Measurements from ENCODE around the gene WNT11. TPM values are rescaled to one million over a fixed set of nuclear protein-coding genes. Genes with fewer than 3 reads are reported as not detected.
A peak's percentile ranks its signal among the peaks of the same experiment; 100 is the strongest.

Gene WNT11
- total RNA-seq, result 1 to 10 TPM; 3.4 to 6.6 TPM
- long read RNA-seq, partial matches to known transcripts, result 0 of 2 reads
- long read RNA-seq, other reads (novel, unspliced or antisense), result 1 of 2 reads

DNA sequence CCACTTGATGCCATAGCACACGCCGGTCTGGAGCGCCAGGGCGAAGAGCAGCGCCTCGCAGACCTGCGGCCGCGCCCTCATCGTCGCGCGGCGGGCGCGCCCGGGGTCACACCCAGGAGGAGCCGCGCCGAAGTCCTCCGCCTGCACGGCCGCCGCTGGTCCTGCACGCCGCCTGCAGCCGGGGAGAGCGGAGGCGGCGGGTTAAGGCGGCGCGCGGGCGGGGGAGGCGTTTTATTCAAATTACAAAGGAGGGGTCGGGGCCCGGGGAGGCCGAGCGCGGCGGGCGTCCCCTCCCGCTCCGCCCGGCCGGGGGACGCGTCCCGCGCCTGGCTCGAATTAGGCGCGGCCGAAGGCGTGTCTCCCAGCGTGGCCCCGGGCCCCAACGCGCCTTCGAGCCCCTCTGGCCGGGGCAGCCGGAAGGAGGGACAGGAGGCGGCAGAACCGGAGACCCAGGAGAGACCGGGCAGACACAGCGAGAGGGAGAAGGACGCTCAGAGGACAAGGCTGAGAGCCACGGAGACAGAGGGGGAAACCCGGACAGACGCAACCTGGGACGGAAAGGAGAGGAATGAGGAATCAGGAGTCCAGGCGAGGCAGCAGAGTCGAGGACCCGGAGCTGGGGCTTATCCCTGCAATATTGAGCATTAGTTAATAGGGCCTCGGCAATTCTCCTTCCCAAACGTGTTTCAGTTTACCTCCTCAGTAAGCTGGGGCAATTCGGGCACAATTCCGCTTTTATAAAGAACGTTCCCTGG, at the start of gene WNT11:
Gene WNT11, minus strand, starts transcription at position 176 of the 755 bp plus-strand sequence. Its CDS starts 95 bp downstream, at position 81.
- intact Hi-C loops (cut with DNase I), result loop anchor here (2.0 kb wide), 2 partner anchors 114 to 310 kb away; no protein-coding TSS in a partner anchor
- peak; percentile 68 for DNase-seq
- ATAC-seq, result peak; percentile 18 to 38

DNA sequence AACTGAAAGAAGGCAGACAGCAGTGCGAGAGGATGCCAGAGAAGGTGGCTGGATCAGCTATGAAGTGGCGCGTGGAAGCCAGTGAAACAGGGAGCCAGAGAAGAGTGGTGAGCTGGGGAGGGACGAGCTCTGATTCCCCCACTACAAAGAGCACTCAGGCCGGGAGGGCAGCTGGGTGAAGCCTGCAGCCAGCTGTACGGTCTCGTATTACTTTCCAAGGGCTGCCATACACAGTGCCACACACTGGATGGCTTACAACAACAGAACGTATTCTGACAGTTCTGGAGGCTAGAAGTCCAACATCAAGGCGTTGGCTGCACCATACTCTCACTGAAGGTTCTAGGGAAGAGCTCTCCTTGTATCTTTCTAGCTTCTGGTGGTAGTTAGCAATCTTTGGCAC, 47.1 kb upstream of the WNT11 start:
- intact Hi-C loops (cut with DNase I), result no loop called here
- no peak for DNase-seq
- no peak for ATAC-seq

DNA sequence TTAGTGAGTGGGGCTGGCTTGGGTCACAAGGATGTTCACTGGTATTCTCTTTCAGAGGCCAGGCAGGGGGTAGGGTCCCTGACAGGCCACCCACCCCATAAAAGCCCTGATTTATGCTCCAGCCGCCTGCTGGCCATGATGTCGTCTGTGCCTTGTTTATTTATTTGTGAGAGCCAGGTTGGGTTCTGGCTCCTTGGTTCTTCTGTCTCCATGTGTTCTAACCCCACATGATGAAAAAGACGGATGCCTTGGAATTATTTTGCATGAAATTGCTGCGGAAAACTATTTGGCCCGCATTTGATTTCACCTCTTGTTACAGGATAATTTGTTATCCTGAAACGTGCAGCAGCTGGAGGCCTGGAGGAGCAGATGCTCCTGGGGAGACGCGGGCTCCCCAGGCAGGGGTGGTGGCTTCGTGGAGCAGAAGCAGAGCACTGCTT, 46.3 kb upstream of the WNT11 start:
- no peak for ATAC-seq
- DNase-seq, result no peak
- intact Hi-C loops (cut with DNase I), result no loop called here

DNA sequence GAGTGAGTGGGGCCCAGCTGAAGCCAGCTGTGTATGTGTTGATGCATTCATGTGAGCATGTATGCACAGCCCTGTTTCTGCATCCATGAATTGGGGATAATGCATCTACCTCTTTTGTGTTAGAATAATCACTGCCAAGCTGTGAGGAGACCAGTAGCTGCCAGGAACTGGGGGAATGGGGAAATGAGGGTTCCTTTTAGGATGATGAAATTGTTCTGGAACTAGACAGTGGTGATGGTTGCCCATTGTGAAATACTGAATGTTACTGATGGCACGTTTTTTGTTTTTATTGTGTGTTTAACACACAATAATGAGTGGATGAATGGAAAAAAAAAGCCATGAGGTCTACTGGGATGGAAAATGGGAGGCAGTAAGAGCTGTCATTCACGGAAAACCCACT, 45.3 kb upstream of the WNT11 start:
- DNase-seq (no peak), ATAC-seq (peak; percentile 43 to 60)

DNA sequence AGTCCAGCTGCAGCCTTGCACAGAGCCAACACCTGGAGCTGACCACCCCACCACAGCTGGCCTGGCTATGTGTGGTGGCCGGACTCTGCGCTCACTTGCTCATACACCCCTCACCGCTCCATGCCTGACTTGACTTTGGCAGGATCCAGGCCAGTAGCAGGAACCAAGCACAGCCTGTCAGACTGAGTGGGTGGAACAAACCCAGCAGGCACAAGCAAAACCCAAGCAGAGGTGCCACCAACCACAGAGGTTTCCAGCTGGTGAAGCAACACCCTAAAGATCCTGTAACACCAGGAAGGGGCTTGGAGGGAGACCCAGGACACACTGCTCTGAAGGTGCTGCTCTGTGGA, 44.9 kb upstream of the WNT11 start:
- peak; percentile 57 for ATAC-seq
- no peak for DNase-seq
- intact Hi-C loops (cut with DNase I), result no loop called here

More for the DNA sequence above, 45.3 kb upstream of the WNT11 start:
- intact Hi-C loops (cut with DNase I), result no loop called here

DNA sequence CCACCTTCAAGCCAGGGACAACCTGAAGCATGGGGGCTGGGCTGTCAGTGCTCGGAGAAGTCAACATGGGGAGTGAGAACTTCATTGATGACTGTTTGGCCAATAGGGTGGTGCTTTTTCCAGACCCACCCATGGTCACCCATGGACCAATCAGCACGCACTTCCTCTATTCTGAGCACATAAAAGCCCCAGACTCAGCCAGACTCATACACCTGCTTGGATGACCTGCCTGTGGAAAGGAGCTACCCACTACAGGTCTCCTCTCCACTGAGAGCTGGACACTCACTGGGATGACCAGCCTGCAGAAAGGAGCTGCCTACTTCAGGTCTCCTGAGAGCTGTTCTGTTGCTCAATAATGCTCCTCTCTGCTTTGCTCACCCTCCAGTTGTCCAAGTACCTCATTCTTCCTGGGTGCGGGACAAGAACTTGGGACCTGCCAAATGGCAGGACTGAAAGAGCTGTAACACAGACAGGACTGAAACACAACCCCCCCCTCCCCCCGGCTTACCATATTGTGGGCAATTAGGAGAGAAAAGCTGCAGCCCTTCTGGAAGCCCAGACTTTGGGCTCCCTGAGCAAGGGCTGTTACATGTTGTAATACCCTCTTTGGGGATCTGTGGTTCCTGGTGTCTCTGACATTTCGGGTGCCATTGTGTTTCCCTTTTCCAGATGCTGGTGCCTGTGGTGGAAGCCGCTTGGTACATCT, 44.4 kb upstream of the WNT11 start:
- ATAC-seq, result no peak
- DNase-seq, result no peak
- intact Hi-C loops (cut with DNase I), result no loop called here

DNA sequence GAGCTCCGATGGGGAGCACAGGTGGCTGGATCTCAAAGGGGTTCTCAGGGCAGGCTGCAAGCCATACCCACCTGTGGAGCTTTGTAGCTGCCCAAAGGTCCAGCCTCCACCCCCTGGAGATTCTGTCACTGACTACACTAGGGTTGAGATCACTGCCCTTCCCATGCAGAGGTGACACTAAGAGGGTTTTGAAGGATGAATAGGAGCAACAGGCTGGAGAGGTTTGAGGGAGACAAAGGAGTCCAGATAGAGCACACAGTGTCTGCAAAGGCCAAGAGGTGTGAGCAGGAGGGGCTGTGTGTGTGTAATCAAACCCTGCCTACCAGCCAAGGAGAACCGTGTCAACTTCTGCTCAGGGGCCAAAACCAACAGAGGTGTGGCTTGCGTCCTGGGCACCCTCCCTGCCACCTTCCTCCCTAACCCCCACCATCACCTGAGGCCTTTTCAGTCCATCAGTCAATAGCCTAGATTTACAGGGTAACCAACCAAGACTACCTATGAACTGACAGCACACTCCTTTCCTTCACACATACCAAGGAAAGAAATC, 43.0 kb upstream of the WNT11 start:
- intact Hi-C loops (cut with DNase I), result no loop called here
- no peak for DNase-seq
- no peak for ATAC-seq

DNA sequence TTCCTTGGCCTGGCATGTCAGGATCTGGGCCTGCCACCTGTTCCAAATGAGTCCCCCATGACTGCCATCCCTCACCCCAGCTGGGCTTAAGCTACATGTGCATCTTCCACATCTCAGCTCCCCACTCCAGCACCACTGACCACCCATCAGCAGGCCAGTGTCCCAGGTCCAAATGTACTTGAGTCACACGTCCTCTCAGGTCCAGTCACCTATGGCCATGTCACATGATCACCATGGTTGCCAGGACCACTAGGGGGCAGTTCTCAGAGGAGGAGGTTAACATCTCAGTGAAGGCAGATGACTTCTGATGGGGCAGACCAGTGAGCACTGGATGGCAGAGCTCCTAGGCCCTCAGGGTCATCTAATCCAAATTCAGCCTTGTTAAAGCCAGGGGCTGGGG, 41.9 kb upstream of the WNT11 start:
- intact Hi-C loops (cut with DNase I), result no loop called here
- DNase-seq (no peak), ATAC-seq (no peak)

DNA sequence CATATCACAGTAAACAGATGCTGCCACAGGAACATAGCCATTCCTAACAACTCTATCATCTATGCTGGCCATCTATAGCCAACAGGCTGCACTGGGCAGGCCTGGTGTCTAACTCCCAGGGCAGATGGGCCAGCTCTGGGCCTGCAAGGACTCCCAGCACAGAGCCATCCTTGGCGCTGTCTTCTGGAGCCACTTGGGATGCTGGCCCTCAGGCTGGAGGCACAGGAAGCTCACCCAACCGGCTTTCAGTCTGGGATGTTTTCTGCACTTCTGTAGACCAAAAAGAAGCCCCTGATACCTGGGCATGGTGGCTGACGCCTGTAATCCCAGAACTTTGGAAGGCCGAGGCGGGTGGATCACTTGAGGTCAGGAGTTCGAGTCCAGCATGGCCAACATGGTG, 40.8 kb upstream of the WNT11 start:
- intact Hi-C loops (cut with DNase I), result no loop called here
- no peak for ATAC-seq
- DNase-seq, result no peak

DNA sequence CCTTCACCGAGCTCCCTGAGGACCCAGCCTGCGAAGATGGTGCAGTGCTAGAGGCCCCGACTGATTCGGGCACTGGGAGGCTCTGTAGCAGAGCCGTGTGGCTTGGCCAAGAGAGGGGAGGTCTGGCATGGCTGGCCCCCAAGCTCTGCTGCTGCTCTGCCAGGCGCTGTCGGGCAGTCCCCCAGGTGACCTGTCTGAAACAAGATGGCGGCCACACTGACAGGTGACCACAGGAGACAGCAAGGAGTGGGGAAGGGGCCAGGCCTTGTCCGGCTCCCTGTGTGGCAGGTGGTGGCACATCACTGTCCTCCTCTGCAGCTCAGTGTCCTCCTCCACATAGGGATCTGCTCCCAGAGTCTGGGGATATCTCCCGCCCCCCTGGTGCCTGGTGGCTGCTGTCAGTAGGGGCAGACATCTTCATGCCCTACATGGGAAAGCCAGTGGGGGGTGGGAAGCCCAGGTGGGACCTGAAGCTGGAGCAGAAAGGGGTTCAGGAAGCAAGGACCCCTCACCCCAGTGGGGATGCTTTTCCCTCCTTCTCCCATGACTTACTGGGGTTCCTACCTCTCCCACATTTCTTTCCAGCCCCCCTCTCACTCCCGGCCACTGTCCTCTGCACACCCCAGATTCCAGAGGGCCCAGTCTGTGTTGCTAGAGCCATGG, 40.1 kb upstream of the WNT11 start:
- ATAC-seq, result no peak
- DNase-seq, result no peak
- intact Hi-C loops (cut with DNase I), result no loop called here

DNA sequence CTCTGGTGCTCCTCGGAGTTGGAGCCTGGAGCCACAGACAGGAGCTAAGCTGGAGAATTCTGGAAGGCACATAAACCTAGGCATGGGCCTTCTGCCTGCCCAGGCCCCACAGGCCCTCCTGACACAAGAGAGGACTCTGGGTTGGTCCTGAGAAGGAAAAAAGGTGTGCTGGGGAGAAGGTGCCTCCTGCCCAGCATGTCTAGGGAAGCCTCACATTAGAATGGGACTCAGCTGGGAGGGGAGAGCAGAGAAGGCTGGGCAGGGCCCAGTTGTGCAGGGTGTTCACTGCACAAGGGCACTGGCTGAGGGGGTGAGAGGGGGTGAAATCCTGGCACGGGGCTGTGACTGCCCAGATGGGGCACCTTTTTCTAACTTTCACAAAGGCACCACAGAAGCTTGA, 39.4 kb upstream of the WNT11 start:
- intact Hi-C loops (cut with DNase I), result no loop called here
- ATAC-seq (no peak), DNase-seq (no peak)

DNA sequence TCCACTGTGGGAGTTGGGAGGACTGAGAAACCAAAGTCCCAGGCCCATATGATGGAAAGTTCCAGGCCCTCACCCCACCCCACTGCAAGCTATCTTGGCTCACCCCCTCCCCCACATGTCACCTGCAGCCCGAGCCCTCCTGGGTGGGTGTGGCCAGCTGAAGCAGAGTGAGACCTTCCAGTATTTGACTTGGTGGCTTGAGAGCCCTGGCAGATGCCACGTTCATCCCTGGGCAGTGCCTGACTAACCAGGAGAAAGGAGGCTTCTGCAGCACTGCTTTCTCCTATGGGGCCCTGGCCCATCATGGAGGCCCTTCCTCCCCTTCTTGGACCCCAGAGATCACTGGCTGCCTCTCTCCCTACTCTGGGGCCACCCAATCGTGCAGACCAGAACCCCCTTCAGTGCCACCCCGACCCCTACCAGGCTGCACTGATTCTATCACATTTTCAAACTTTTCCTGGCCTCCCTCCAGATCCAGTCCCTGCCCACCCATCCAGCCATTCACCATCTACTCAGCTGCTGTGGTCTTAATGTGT, 38.1 kb upstream of the WNT11 start:
- intact Hi-C loops (cut with DNase I), result no loop called here
- ATAC-seq (no peak), DNase-seq (no peak)

DNA sequence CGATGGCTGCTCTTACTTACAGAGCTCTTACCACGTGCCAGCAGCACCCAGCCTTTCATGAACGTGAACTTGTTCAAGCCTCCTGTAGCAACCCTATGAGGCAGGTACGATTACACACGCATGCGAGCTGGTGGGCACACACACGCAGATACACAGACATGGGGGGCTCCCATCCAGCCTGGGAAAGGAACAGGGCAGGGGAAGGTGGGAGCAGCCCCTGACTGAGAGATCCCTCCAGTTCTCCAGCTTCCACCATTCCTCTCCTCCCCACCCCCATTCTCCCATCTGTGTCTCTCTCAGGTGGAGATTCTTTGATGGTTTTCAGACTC, 37.6 kb upstream of the WNT11 start:
- DNase-seq (no peak), ATAC-seq (no peak)
- intact Hi-C loops (cut with DNase I), result no loop called here

DNA sequence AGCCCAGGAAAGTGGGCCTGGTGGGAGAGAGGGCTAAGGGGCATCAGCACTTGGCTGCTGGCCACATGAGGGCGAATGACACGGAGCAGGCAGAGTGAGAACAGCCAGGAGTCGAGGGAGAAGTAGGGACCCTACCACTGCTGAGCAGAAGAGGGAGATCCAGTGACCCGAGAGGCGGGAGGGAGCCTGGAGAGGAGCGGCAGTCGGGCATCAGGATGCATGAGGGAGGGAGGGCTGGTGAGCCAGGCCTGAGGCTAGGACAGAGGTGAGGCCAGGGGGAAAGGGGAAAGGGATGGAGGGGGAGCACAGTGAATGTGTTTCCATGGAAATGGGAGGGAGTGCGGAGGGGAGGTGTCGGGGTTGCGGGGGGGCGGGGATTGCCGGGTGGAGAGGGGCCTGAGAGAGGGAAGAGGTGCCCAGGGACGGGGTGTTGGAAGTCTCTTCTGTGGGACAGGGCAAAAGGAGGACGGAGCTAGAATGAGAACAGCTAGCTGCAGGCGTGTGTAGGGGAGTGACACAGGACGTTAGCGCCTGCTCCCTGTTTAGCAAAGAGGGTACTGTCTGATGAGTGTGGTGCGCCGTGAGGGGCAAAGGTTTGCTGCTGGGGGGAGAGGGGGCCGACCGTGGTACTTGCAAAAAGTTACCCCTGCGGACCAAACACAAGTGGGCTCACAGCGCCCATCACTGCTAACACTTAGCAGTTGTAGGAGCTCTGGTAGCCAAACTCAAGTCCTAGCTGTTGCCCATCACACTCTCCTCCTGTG, 37.1 kb upstream of the WNT11 start:
- no peak for ATAC-seq
- intact Hi-C loops (cut with DNase I), result no loop called here
- DNase-seq, result no peak

DNA sequence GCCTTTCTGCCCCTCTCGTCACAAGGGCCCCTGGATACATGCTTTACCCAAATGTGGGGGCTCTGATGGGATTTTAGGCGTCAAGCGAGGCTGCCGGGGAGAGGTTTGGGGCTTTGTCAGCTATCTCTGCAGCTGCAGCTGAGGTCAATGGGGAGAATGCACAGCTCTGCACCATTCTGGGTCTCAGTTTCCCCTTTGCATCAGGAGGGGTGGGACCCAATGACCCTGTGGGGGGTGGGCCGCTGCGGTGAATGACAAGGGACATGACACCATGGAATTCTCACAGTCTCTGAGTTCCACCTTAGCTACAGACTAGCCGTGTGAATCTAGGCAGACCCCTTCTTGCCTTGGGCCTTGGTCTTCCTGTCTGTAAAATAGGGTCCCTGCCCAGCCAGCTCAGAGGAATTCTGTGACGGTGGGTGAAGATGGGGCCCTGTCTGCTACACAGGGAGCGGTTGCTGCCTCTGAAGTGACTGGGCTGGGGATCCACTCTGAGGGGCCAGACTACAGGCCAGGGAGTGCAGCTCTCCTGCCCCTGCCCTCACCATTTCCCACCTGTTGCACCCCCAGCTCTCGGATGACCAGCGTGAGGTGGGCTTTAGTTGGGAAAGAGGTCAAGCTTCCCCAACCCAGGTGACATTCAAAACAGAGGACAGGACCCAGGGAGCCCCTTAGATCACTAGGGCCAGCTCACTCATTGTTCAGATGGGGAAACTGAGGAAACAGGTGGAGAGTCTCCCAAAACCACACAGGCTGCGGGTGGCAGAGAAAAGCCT, 35.9 kb upstream of the WNT11 start:
- intact Hi-C loops (cut with DNase I), result no loop called here
- DNase-seq (no peak), ATAC-seq (no peak)

DNA sequence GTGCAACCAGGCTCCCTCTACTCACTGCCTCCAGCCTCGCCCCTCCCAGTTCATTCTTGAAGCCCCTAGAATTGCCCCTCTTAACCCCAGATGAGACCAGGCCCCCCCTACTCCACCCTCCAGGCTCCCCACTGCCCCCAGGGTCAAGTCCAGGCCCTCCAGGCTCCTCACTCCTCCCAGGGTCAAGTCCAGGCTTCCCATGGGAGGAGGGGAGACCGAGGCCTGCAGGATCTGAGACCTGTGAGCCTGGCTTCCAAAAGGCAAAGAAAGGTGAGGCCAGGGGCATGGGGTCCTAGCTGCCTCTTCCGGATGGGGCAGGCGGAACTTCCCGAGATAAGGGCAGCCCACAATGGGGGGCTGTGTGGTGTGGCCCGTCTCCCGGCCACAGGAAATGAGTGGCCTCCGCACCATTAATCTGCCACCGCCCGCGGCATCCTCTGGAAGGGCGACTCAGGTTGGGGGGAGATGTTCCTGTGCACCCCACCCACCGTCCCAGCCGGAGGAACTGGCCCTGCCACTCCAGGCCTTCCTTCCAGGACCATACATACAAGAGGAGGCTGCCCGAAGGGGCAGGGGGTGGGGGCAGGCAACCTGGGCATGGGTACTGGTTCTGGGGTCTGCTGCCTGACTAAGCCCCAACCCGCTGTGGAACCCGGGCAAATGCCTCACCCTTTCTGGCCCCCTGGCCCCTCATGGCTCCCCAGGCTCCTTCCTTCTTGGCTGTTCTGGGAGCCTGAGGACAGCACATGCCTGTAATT, 35.1 kb upstream of the WNT11 start:
- intact Hi-C loops (cut with DNase I), result no loop called here
- ATAC-seq (no peak), DNase-seq (no peak)

DNA sequence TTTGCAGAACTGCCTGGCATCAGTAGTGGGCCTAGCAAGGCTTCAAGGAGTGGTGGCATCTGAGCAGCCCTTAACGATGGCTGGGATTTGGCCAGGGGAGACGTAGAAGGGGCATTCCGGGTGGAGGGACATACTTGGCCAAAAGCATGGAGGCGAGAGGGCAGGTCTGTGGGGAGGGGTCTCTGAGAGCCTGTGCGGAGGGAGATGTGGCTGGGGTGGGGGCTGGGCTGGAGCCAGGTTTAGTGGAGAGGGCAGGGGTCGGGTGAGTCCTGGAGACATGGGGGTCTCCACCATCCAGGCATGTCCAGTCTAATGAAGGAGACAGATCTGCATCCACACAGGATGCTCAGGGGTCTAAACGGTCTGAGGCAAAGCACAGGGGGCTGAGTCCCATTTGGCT, 34.4 kb upstream of the WNT11 start:
- intact Hi-C loops (cut with DNase I), result no loop called here
- DNase-seq (no peak), ATAC-seq (no peak)

DNA sequence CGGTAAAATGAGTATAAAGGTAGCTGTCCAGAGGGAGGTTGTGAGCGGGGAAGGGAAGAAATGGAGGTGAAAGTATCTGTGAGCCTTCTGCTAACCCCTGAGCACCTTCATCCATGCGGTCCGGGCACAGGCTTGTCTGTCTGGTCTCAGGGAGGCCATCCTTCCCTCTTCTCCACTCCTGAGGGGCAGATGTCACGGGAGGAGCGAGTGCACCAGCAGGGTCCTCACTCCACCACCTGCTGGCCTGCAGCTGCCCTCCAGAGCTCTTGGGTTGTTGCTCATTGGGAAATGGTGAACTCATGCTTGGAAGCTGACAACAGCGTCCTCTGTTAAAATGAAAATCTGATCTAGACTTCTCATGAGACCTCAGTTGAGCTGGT, 33.8 kb upstream of the WNT11 start:
- intact Hi-C loops (cut with DNase I), result no loop called here
- ATAC-seq, result no peak
- no peak for DNase-seq

Measured in left cardiac atrium (tissue), 4 donors.